Body of pancreas (tissue), 4 donors: ENCODE data around the gene LRRC56. TPM values are rescaled to one million over a fixed set of nuclear protein-coding genes. Genes with fewer than 3 reads are reported as not detected.

Experiments
- ATAC-seq: fragments of 150-250 bp; one replicate; pipeline ENCODE4 v1.9.1; 2016
- DNase-seq, 4 donors: peaks; one replicate each; pipeline ENCODE4 v3.0.0-alpha.2; 2019
- H3K27ac ChIP-seq, 4 donors: fragments of 200-600 bp; sonication (generic); 1 replicate in 3 of 4; 2 replicates in 1 of 4; pipeline versions ENCODE4 v1.5.1 to v1.6.1; 2016 to 2019; ENCODE audit warnings: mild to moderate bottlenecking in 1 of 4, mixed read lengths in 1 of 4, moderate library complexity in 1 of 4
- H3K27me3 ChIP-seq, 2 donors: fragments of 200-600 bp; sonication (generic); one replicate each; pipeline ENCODE4 v1.6.0; 2016; ENCODE audit warnings: mild to moderate bottlenecking in 1 of 2
- H3K36me3 ChIP-seq, 2 donors: fragments of 200-600 bp; sonication (generic); replicated peaks in 1 of 2; 2 replicates each; pipeline ENCODE4 v1.5.1; 2016; ENCODE audit warnings: low read depth in 2 of 2; ENCODE audit not compliant: insufficient read depth in 1 of 2
- H3K4me1 ChIP-seq: fragments of 200-600 bp; sonication (generic); one replicate; pipeline ENCODE4 v1.6.0; 2016
- H3K4me3 ChIP-seq, 2 donors: fragments of 200-600 bp; sonication (generic); 1 replicate in 1 of 2; 2 replicates in 1 of 2; pipeline ENCODE4 v1.5.1; 2016 to 2019
- H3K9me3 ChIP-seq, 3 donors: fragments of 200-600 bp; sonication (generic); 1 replicate in 2 of 3; 2 replicates in 1 of 3; pipeline ENCODE4 v1.5.1; 2016
- CTCF ChIP-seq, 7 experiments: fragments of 450-650 bp in 4 of 7; fragments of 200-600 bp in 3 of 7; sonication (generic) in 3 of 7; IDR thresholded peaks; one replicate each; pipeline ENCODE4 v1.5.1; 2016 to 2019; ENCODE audit warnings: antibody characterized with exemption in 7 of 7
- POLR2A ChIP-seq, 3 donors: fragments of 450-650 bp; IDR thresholded peaks; one replicate each; pipeline ENCODE4 v1.6.1; 2016; ENCODE audit warnings: antibody characterized with exemption in 3 of 3, mild to moderate bottlenecking in 2 of 3
- WGBS, 2 donors: methylation state at CpG; one replicate each; pipeline ENCODE4 v1.1.5; 2017; 5-methylcytosine and 5-hydroxymethylcytosine counted together
- intact Hi-C: fragments of 100-400 bp; cut with DNase I; formaldehyde crosslinking; loops from one replicate; pipeline ENCODE4 v1.15.1; 2023
- total RNA-seq, 2 donors: library from RNA; depleted of rRNA; stranded (reverse); fragments of >200 nt; gene quantifications; one replicate each; pipeline ENCODE4 v1.1.0, GENCODE V29; 2016

LRRC56 gene
- total RNA-seq, 2 donors from 2014 or later: 1.6 to 2.3 TPM

- TF ChIP-seq CTCF (IDR thresholded peaks at IDR 0.05): no peak
- TF ChIP-seq POLR2A (IDR thresholded peaks at IDR 0.05): no peak
- Histone ChIP-seq H3K36me3 (no peaks in the 10 kb centered on the region), H3K9me3 (no peaks in the 10 kb centered on the region), H3K27me3 (no peaks in the 10 kb centered on the region), H3K4me3 (no peak overlapping the region), H3K27ac (no peak overlapping the region), H3K4me1 (peaks cover 12% of the 10 kb centered on the region)
- peak in 1 of 4 donors; percentile 10 for DNase-seq
- intact Hi-C loops: no loop called here
- no peak for ATAC-seq
- WGBS, 2 donors: 89 to 92% methylated on average over 39 of the region's 39 CpGs
These were observed 16.7 kb upstream of the LRRC56 start for GRCh38 chr11:520428-521176.

- no peak for TF ChIP-seq CTCF (IDR thresholded peaks at IDR 0.05)
- Histone ChIP-seq H3K27ac (no peak overlapping the region), H3K9me3 (no peaks in the 10 kb centered on the region), H3K4me3 (no peak overlapping the region), H3K36me3 (no peaks in the 10 kb centered on the region), H3K4me1 (peaks cover 12% of the 10 kb centered on the region), H3K27me3 (no peaks in the 10 kb centered on the region)
- ATAC-seq (no peak), DNase-seq (no peak)
- intact Hi-C loops: no loop called here
- 84 to 90% methylated on average over 9 to 10 of the region's 10 CpGs for WGBS, 2 donors
These were observed 16.1 kb upstream of the LRRC56 start for GRCh38 chr11:521177-521688.

GRCh38 chr11:526192-526591 is 11.1 kb upstream of the LRRC56 start:
- intact Hi-C loops: no loop called here
- TF ChIP-seq CTCF (IDR thresholded peaks at IDR 0.05) (no peak), POLR2A (IDR thresholded peaks at IDR 0.05) (no peak)
- no peak for DNase-seq
- H3K4me1 ChIP-seq: no peaks in the 10 kb centered on the region
- H3K27ac ChIP-seq: no peak overlapping the region
- 81 to 86% methylated on average over 12 to 17 of the region's 17 CpGs for WGBS, 2 donors
- H3K4me3 ChIP-seq: no peak overlapping the region
- no peaks in the 10 kb centered on the region for H3K9me3 ChIP-seq
- no peaks in the 10 kb centered on the region for H3K36me3 ChIP-seq
- ATAC-seq: no peak
- no peaks in the 10 kb centered on the region for H3K27me3 ChIP-seq

GRCh38 chr11:528166-528814 is 9.0 kb upstream of the LRRC56 start:
- Histone ChIP-seq H3K4me3 (no peak overlapping the region), H3K9me3 (no peaks in the 10 kb centered on the region), H3K27ac (no peak overlapping the region), H3K27me3 (no peaks in the 10 kb centered on the region), H3K36me3 (peaks cover 0 to 1% of the 10 kb centered on the region in 2 donors), H3K4me1 (no peaks in the 10 kb centered on the region)
- no peak for DNase-seq
- no peak for TF ChIP-seq CTCF (IDR thresholded peaks at IDR 0.05)
- no peak for TF ChIP-seq POLR2A (IDR thresholded peaks at IDR 0.05)
- ATAC-seq: no peak
- intact Hi-C loops: no loop called here
- 82 to 84% methylated on average over 12 to 30 of the region's 30 CpGs for WGBS, 2 donors
